ENCODE results near the gene NUS1.

DNA sequence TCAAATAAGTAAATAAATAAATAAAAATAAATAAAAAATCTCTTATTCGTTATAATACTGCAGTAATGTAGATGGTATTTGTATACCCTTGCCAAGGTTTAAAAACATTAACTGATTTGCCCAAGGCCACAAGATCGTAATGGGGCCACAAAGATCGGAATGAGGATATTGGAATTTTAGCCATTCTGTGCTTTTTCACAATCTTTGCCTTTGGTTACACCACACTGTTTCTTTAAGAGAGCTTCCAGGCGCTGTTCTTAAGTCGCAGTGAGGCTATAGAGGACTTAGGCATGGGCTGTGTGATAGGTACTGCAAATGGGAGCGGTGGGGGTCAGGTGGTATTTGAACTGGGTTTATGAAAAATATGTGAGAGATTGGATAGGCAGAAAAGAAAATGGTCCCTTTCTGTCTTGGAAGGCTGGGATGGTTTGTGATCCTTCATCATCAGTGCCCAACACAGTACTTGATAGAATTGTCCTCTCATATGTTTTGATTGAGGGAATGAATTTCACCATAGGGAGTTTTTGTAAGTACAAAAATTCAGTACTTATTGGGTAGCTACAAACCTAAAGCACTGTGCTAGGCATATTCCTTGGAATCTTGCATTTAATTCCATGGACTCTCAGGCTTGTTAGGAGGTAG, 1.4 kb downstream of the NUS1 start:
- TF ChIP-seq POLR2A (IDR thresholded peaks at IDR 0.05) (no peak), CTCF (IDR thresholded peaks at IDR 0.05) (no peak), POLR2AphosphoS5 (IDR thresholded peaks at IDR 0.05) (no peak)
